ENCODE data around the gene PTF1A. TPM values are rescaled to one million over a fixed set of nuclear protein-coding genes. Genes with fewer than 3 reads are reported as not detected.

Gene PTF1A
- total and polyA plus RNA-seq, 9 of the 15 experiments (the other 6 are each of a cell fraction or from before 2014, with no cell fraction given), result not detected

- intact Hi-C loops (cut with micrococcal nuclease), result loop anchor here (10.0 kb wide), 2 partner anchors 384 to 1214 kb away; no protein-coding TSS in a partner anchor
These were observed 41.5 kb upstream of the PTF1A start for GRCh38 chr10:23150610-23151009.

GRCh38 chr10:23151071-23151470, 41.0 kb upstream of the PTF1A start:
- Histone ChIP-seq H4K20me1 (replicated peaks; ENCODE audit: control insufficient read depth, insufficient read depth, low read length) (no peaks in the 10 kb centered on the region), H3K4me1 (replicated peaks in 1 of 2; ENCODE audit: control insufficient read depth in 2 of 2, insufficient read depth in 2 of 2, low read length in 2 of 2) (no peaks in the 10 kb centered on the region), H3K9me1 (ENCODE audit: control insufficient read depth, insufficient read depth, low read length) (no peaks in the 10 kb centered on the region), H3K27ac (ENCODE audit: extremely low read depth, low read depth, low read length) (no peak overlapping the region), H3K9me3 (replicated peaks; ENCODE audit: control insufficient read depth, insufficient read depth, low read depth, low read length) (no peaks in the 10 kb centered on the region), H3K9ac (ENCODE audit: insufficient read depth in 1 of 2, low read depth in 2 of 2, low read length in 2 of 2) (no peak overlapping the region), H3K79me2 (ENCODE audit: control insufficient read depth, insufficient read depth, low read length) (no peaks in the 10 kb centered on the region), H3K4me2 (ENCODE audit: insufficient read depth, low read length) (no peak overlapping the region), H3K4me3 (no peak overlapping the region), H2AFZ (ENCODE audit: low read depth, low read length) (no peak overlapping the region), H3K27me3 (ENCODE audit: control insufficient read depth in 2 of 2, insufficient read depth in 2 of 2, low read length in 2 of 2) (peaks cover 12 to 39% of the 10 kb centered on the region in 2 experiments; a peak in 4 of 5 replicates), H3K36me3 (ENCODE audit: control insufficient read depth, insufficient read depth, low read length) (no peaks in the 10 kb centered on the region)
- ATAC-seq, result no peak
- FAIRE-seq, result no peak
- in situ Hi-C loops (cut with MboI), result loop anchor here (25.0 kb wide), 1 partner anchor 1361 kb away; no protein-coding TSS in a partner anchor
- BruUV-seq (replicated peaks), result no TSS peak
- POLR2A ChIA-PET, result no interaction called here
- no peak for DNase-seq (ENCODE audit: extremely low read depth in 1 of 4, low spot score in 3 of 4)
- CTCF ChIA-PET (ENCODE audit: low intra/inter-chr PET ratio), result no interaction called here
- WGBS (ENCODE audit: insufficient coverage, low coverage, missing lambda C conversion rate), result 0% methylated on average over 7 of the region's 7 CpGs
- intact Hi-C loops (cut with micrococcal nuclease), result loop anchor here (10.0 kb wide), 2 partner anchors 384 to 1214 kb away; no protein-coding TSS in a partner anchor
- no peak for TF ChIP-seq SRSF1 (IDR thresholded peaks at IDR 0.05; ENCODE audit: low read depth, low read length)
- TF ChIP-seq SNAPC5 (CRISPR knock-in tag; IDR thresholded peaks at IDR 0.05), result no peak
- TF ChIP-seq ZC3H8 (IDR thresholded peaks at IDR 0.05), result no peak
- no peak for TF ChIP-seq GABPB2 (CRISPR knock-in tag; conservative IDR thresholded peaks at IDR 0.05)
- no peak for TF ChIP-seq PCBP1 (IDR thresholded peaks at IDR 0.05; ENCODE audit: low read depth, low read length, poor library complexity, severe bottlenecking)
- no peak for TF ChIP-seq HDAC2 (IDR thresholded peaks at IDR 0.05)
- TF ChIP-seq ZNF212 (CRISPR knock-in tag; IDR thresholded peaks at IDR 0.05), result no peak
- TF ChIP-seq KLF10 (CRISPR knock-in tag; IDR thresholded peaks at IDR 0.05), result no peak
- no peak for TF ChIP-seq SMARCC2 (IDR thresholded peaks at IDR 0.05; ENCODE audit: low read depth)
- no peak for TF ChIP-seq RBM15 (IDR thresholded peaks at IDR 0.05; ENCODE audit: insufficient read depth, low read length)
- no peak for TF ChIP-seq ZBTB34 (CRISPR knock-in tag; IDR thresholded peaks at IDR 0.05)
- TF ChIP-seq RAD51 (IDR thresholded peaks at IDR 0.05; ENCODE audit: borderline replicate concordance, low read depth), result no peak

More at GRCh38 chr10:23150610-23151009, 41.5 kb upstream of the PTF1A start:
- Histone ChIP-seq H3K4me1 (replicated peaks in 1 of 2; ENCODE audit: control insufficient read depth in 2 of 2, insufficient read depth in 2 of 2, low read length in 2 of 2) (peaks cover 0 to 4% of the 10 kb centered on the region in 2 experiments; a peak in 2 of 5 replicates), H3K4me3 (no peak overlapping the region), H4K20me1 (replicated peaks; ENCODE audit: control insufficient read depth, insufficient read depth, low read length) (no peaks in the 10 kb centered on the region), H3K27ac (ENCODE audit: extremely low read depth, low read depth, low read length) (no peak overlapping the region), H3K79me2 (ENCODE audit: control insufficient read depth, insufficient read depth, low read length) (no peaks in the 10 kb centered on the region), H3K36me3 (ENCODE audit: control insufficient read depth, insufficient read depth, low read length) (no peaks in the 10 kb centered on the region), H3K4me2 (ENCODE audit: insufficient read depth, low read length) (no peak overlapping the region), H3K9ac (ENCODE audit: insufficient read depth in 1 of 2, low read depth in 2 of 2, low read length in 2 of 2) (no peak overlapping the region), H2AFZ (ENCODE audit: low read depth, low read length) (no peak overlapping the region), H3K27me3 (ENCODE audit: control insufficient read depth in 2 of 2, insufficient read depth in 2 of 2, low read length in 2 of 2) (peaks cover 12 to 38% of the 10 kb centered on the region in 2 experiments; a peak in 4 of 5 replicates), H3K9me1 (ENCODE audit: control insufficient read depth, insufficient read depth, low read length) (no peaks in the 10 kb centered on the region), H3K9me3 (replicated peaks; ENCODE audit: control insufficient read depth, insufficient read depth, low read depth, low read length) (no peaks in the 10 kb centered on the region)
- ChIA-PET CTCF (ENCODE audit: low intra/inter-chr PET ratio) (no interaction called here), POLR2A (no interaction called here)
- in situ Hi-C loops (cut with MboI), result loop anchor here (25.0 kb wide), 1 partner anchor 1362 kb away; no protein-coding TSS in a partner anchor
- ATAC-seq (no peak), DNase-seq (ENCODE audit: extremely low read depth in 1 of 4, low spot score in 3 of 4) (no peak), FAIRE-seq (no peak)
- no TSS peak for BruUV-seq (replicated peaks)
- TF ChIP-seq CREB1 (IDR thresholded peaks at IDR 0.05), result no peak
- TF ChIP-seq CREB1 (CRISPR knock-in tag; IDR thresholded peaks at IDR 0.05), result no peak
- TF ChIP-seq NCOA2 (IDR thresholded peaks at IDR 0.05; ENCODE audit: partially characterized antibody in 2 of 2), result no peak
- TF ChIP-seq ZC3H4 (CRISPR knock-in tag; IDR thresholded peaks at IDR 0.05; ENCODE audit: borderline replicate concordance), result no peak
- 2% methylated on average over 12 of the region's 12 CpGs for WGBS (ENCODE audit: insufficient coverage, low coverage, missing lambda C conversion rate)
